Measurements from ENCODE around the gene MFRP. TPM values are rescaled to one million over a fixed set of nuclear protein-coding genes. Genes with fewer than 3 reads are reported as not detected.

Gene MFRP
- total RNA-seq, 1 donor from 2014 or later = not detected

- TF ChIP-seq CTCF (IDR thresholded peaks at IDR 0.05) = no peak
- Mint-ChIP-seq H3K27me3 (ENCODE audit: unreplicated experiment) (no peaks in the 10 kb centered on the region), H3K9me3 (ENCODE audit: unreplicated experiment) (no peaks in the 10 kb centered on the region), H3K4me3 (ENCODE audit: unreplicated experiment) (peak overlapping the region; percentile 75), H3K4me1 (ENCODE audit: unreplicated experiment) (peaks cover 41% of the 10 kb centered on the region), H3K36me3 (ENCODE audit: unreplicated experiment) (peaks cover 10% of the 10 kb centered on the region), H3K27ac (ENCODE audit: unreplicated experiment) (peak overlapping the region; percentile 74)
- peak; percentile 95 for DNase-seq (ENCODE audit: extremely low spot score, unreplicated experiment)
Measured at GRCh38 chr11:119316016-119316728, 30.3 kb downstream of the MFRP start.

- peak overlapping the region; percentile 74 for H3K27ac Mint-ChIP-seq (ENCODE audit: unreplicated experiment)
- H3K36me3 Mint-ChIP-seq (ENCODE audit: unreplicated experiment) = peaks cover 11% of the 10 kb centered on the region
- H3K9me3 Mint-ChIP-seq (ENCODE audit: unreplicated experiment) = no peaks in the 10 kb centered on the region
- no peak for DNase-seq (ENCODE audit: extremely low spot score, unreplicated experiment)
- H3K27me3 Mint-ChIP-seq (ENCODE audit: unreplicated experiment) = no peaks in the 10 kb centered on the region
- H3K4me1 Mint-ChIP-seq (ENCODE audit: unreplicated experiment) = peaks cover 38% of the 10 kb centered on the region
- TF ChIP-seq CTCF (IDR thresholded peaks at IDR 0.05) = peak; percentile 29
- peak overlapping the region; percentile 75 for H3K4me3 Mint-ChIP-seq (ENCODE audit: unreplicated experiment)
Measured at GRCh38 chr11:119315131-119316015, 31.1 kb downstream of the MFRP start.

GRCh38 chr11:119314726-119315125, 31.8 kb downstream of the MFRP start:
- TF ChIP-seq CTCF (IDR thresholded peaks at IDR 0.05) = no peak
- Mint-ChIP-seq H3K4me3 (ENCODE audit: unreplicated experiment) (no peak overlapping the region), H3K36me3 (ENCODE audit: unreplicated experiment) (peaks cover 12% of the 10 kb centered on the region), H3K4me1 (ENCODE audit: unreplicated experiment) (peaks cover 33% of the 10 kb centered on the region), H3K27ac (ENCODE audit: unreplicated experiment) (peak overlapping the region; percentile 23), H3K27me3 (ENCODE audit: unreplicated experiment) (no peaks in the 10 kb centered on the region), H3K9me3 (ENCODE audit: unreplicated experiment) (no peaks in the 10 kb centered on the region)
- DNase-seq (ENCODE audit: extremely low spot score, unreplicated experiment) = no peak

GRCh38 chr11:119310682-119311052, 35.8 kb downstream of the MFRP start:
- H3K4me1 Mint-ChIP-seq (ENCODE audit: unreplicated experiment) = peaks cover 20% of the 10 kb centered on the region
- no peaks in the 10 kb centered on the region for H3K27me3 Mint-ChIP-seq (ENCODE audit: unreplicated experiment)
- H3K27ac Mint-ChIP-seq (ENCODE audit: unreplicated experiment) = no peak overlapping the region
- H3K4me3 Mint-ChIP-seq (ENCODE audit: unreplicated experiment) = no peak overlapping the region
- peaks cover 16% of the 10 kb centered on the region for H3K36me3 Mint-ChIP-seq (ENCODE audit: unreplicated experiment)
- TF ChIP-seq CTCF (IDR thresholded peaks at IDR 0.05) = no peak
- no peaks in the 10 kb centered on the region for H3K9me3 Mint-ChIP-seq (ENCODE audit: unreplicated experiment)
- no peak for DNase-seq (ENCODE audit: extremely low spot score, unreplicated experiment)
